Effector memory CD4-positive, alpha-beta T cell (primary cell): ENCODE data around the gene TCAP.

Source experiments
- DNase-seq, 3 donors: peaks; one replicate each; pipeline ENCODE4 v3.0.0-alpha.2; 2020
- H3K27ac ChIP-seq: 2 replicates; pipeline ENCODE4 v1.7.0; 2013; ENCODE audit warnings: mild to moderate bottlenecking, low read length, moderate library complexity; ENCODE audit not compliant: insufficient read depth, poor library complexity, severe bottlenecking
- H3K27me3 ChIP-seq: replicated peaks from 2 replicates; pipeline ENCODE4 v1.7.0; 2013; ENCODE audit warnings: mild to moderate bottlenecking, low read length; ENCODE audit not compliant: insufficient read depth, control insufficient read depth, poor library complexity, severe bottlenecking
- H3K36me3 ChIP-seq: 2 replicates; pipeline ENCODE4 v1.7.0; 2013; ENCODE audit warnings: mild to moderate bottlenecking, low read length, moderate library complexity; ENCODE audit not compliant: control insufficient read depth, insufficient read depth
- H3K4me1 ChIP-seq: 2 replicates; pipeline ENCODE4 v1.7.0; 2013; ENCODE audit warnings: low read length, mild to moderate bottlenecking; ENCODE audit not compliant: control insufficient read depth, insufficient read depth, poor library complexity, severe bottlenecking
- H3K4me3 ChIP-seq: 2 replicates; pipeline ENCODE4 v1.7.0; 2013; ENCODE audit warnings: low read length, low read depth, mild to moderate bottlenecking; ENCODE audit not compliant: insufficient read depth, poor library complexity, severe bottlenecking
- H3K9me3 ChIP-seq: 2 replicates; pipeline ENCODE4 v1.7.0; 2013; ENCODE audit warnings: mild to moderate bottlenecking, low read length, moderate library complexity; ENCODE audit not compliant: control insufficient read depth

TCAP gene

DNA sequence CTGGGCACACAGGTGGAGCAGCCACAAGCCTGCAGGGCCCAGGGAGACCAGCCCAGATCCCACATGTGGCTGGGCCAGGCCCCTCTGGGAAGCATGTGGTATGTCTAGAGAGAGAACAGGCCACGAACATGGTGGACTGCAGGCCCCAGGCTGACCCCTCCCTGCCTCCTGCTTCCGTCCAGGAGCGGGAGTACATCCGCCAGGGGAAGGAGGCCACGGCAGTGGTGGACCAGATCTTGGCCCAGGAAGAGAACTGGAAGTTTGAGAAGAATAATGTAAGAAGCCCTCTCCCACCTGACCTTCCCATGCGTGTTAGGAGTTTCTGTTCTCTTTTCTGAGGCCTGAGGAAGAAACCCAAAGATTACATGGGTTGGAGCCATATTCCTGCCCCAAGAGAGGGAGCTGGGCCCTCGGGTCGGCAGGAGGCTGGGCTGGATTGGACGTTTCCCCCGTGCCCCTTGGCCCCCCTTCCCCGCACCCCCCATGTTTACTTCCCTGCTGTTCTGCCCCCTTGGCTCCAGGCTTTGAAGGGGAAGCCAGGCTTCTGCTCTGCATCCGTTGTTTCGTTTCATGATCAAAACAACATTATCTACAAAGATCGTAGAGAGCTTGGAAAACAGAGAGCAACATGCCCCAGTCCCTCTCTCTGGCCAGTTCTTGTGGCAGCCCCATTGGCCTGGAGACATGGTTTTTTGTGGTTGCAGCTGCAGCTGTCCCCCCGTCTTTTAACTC, 5.7 kb upstream of the TCAP start:
- Histone ChIP-seq H3K4me1 (no peaks in the 10 kb centered on the region), H3K36me3 (peaks cover 58% of the 10 kb centered on the region), H3K27ac (no peak overlapping the region), H3K9me3 (no peaks in the 10 kb centered on the region), H3K4me3 (no peak overlapping the region), H3K27me3 (no peaks in the 10 kb centered on the region)
- DNase-seq: no peak

DNA sequence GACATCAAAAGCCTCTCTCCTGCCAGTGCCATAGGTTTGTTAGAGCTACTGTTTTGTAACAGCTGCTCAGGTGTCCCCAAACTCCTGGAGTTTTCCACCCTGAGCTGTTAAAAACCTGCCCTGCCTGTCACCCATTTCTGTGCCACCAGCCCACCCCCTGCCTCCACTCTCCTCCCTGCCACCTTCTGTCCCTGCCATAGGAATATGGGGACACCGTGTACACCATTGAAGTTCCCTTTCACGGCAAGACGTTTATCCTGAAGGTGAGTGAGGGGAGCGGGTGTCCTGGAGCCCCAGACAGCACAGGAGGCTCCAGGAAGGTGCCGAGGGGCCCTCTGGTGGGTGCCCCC, 5.2 kb upstream of the TCAP start:
- Histone ChIP-seq H3K27ac (no peak overlapping the region), H3K9me3 (no peaks in the 10 kb centered on the region), H3K36me3 (peaks cover 58% of the 10 kb centered on the region), H3K4me3 (no peak overlapping the region), H3K27me3 (no peaks in the 10 kb centered on the region), H3K4me1 (no peaks in the 10 kb centered on the region)
- no peak for DNase-seq

DNA sequence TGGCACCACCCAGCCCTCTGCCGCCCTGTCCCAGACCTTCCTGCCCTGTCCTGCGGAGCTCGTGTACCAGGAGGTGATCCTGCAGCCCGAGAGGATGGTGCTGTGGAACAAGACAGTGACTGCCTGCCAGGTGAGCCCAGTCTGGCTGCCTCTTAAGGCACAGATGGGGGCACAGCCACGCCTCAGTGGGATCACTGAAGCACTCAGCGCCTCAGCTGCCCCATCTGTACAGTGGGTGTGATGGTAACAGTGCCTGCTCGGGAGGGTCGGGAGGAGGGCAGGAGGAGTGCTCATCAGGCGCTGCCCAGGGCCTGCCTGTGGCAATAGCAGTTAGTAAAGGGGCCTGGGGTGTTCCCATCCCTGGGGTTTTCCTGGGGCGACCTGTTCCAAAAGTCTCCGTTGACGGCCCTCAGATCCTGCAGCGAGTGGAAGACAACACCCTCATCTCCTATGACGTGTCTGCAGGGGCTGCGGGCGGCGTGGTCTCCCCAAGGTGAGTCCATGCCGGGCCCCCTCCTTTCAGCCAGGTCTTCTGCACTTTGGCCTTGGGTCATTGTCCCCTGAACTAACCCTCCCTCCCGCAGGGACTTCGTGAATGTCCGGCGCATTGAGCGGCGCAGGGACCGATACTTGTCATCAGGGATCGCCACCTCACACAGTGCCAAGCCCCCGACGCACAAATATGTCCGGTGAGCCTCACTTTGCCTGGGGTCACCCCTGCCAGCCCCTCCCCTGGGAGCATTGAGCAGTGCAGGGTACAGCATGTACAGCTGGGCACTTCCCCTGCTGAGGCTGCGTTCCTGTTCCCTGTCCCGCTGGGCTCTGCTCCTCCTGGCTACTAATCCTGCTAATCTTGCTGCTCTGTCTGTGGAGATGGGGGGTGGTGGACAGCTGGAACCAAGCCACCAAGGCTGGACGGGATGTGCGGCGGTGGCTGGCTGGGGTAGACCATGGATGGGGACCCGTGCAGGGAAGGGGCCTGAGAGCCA, 4.5 kb upstream of the TCAP start:
- no peak overlapping the region for H3K27ac ChIP-seq
- H3K4me3 ChIP-seq: no peak overlapping the region
- H3K27me3 ChIP-seq: no peaks in the 10 kb centered on the region
- H3K4me1 ChIP-seq: no peaks in the 10 kb centered on the region
- peaks cover 58% of the 10 kb centered on the region for H3K36me3 ChIP-seq
- H3K9me3 ChIP-seq: no peaks in the 10 kb centered on the region
- DNase-seq: no peak

DNA sequence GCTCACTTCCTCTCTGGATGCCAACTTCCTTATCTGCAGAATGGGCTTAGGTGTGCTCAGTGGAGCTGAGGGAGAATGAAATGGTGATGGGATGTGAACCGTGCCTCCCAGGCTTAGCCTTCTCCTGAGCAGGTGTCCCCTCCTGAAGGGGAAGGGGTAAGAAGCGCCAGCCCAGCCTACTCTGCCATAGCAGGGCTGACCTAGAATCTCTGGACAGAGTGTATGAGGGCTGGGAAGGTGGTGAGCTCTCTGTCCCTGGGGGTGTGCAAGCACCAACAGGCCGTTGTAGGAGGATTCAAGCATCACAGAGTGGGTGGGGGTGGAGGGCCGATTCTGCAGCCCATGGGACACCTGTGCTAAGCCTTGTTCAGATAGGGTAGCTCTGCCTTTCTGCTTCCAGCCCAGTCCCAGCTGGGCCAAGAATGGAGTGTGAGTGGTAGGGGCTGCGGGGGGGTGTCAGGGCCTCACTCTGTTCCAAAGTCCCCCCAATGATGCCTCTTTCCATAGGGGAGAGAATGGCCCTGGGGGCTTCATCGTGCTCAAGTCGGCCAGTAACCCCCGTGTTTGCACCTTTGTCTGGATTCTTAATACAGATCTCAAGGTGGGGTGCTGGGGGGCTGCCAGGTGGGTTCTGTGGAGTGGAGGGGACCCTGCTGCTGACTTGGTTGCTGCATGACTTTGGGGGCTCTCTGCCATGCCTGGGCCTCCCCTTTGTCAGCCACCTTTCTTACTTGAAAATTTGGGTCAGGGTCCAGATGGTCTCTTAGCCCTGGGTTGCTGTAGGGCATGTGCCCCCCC, 3.2 kb upstream of the TCAP start:
- no peak for DNase-seq
- H3K27ac ChIP-seq: no peak overlapping the region
- H3K4me3 ChIP-seq: no peak overlapping the region
- H3K27me3 ChIP-seq: peaks cover 2% of the 10 kb centered on the region
- peaks cover 49% of the 10 kb centered on the region for H3K36me3 ChIP-seq
- peaks cover under 1% of the 10 kb centered on the region for H3K4me1 ChIP-seq
- H3K9me3 ChIP-seq: no peaks in the 10 kb centered on the region

DNA sequence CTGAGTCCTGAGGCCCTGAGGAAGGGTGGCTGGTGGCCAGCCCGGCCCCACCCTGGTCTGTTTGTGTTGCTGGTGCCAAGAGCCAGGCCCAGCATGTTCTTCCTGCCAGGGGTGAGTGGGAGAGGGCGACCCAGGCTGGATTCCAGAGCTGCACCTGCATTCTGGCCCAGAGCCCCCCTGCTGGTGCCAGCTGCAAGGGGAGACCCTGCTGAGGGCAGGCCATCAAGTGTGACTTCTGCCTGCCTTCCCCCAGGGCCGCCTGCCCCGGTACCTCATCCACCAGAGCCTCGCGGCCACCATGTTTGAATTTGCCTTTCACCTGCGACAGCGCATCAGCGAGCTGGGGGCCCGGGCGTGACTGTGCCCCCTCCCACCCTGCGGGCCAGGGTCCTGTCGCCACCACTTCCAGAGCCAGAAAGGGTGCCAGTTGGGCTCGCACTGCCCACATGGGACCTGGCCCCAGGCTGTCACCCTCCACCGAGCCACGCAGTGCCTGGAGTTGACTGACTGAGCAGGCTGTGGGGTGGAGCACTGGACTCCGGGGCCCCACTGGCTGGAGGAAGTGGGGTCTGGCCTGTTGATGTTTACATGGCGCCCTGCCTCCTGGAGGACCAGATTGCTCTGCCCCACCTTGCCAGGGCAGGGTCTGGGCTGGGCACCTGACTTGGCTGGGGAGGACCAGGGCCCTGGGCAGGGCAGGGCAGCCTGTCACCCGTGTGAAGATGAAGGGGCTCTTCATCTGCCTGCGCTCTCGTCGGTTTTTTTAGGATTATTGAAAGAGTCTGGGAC, 2.4 kb upstream of the TCAP start:
- no peak overlapping the region for H3K27ac ChIP-seq
- H3K4me1 ChIP-seq: peaks cover 8% of the 10 kb centered on the region
- no peaks in the 10 kb centered on the region for H3K9me3 ChIP-seq
- H3K27me3 ChIP-seq: peaks cover 2% of the 10 kb centered on the region
- no peak overlapping the region for H3K4me3 ChIP-seq
- no peak for DNase-seq
- H3K36me3 ChIP-seq: peaks cover 47% of the 10 kb centered on the region

DNA sequence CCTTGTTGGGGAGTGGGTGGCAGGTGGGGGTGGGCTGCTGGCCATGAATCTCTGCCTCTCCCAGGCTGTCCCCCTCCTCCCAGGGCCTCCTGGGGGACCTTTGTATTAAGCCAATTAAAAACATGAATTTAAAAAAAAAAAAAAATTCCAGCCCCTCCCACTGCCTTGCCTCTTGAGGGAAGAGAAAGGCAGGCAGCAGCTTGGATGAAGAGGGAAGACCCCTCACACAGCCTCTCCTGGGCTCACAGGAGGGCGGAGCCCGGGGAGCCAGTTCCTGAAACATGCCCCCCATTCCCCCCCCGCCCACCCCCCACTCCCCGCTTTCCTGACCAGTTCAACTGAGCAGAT, 1.8 kb upstream of the TCAP start:
- peaks cover 13% of the 10 kb centered on the region for H3K4me1 ChIP-seq
- peaks cover 42% of the 10 kb centered on the region for H3K36me3 ChIP-seq
- no peak overlapping the region for H3K4me3 ChIP-seq
- H3K27ac ChIP-seq: no peak overlapping the region
- H3K27me3 ChIP-seq: peaks cover 2% of the 10 kb centered on the region
- no peaks in the 10 kb centered on the region for H3K9me3 ChIP-seq
- no peak for DNase-seq

DNA sequence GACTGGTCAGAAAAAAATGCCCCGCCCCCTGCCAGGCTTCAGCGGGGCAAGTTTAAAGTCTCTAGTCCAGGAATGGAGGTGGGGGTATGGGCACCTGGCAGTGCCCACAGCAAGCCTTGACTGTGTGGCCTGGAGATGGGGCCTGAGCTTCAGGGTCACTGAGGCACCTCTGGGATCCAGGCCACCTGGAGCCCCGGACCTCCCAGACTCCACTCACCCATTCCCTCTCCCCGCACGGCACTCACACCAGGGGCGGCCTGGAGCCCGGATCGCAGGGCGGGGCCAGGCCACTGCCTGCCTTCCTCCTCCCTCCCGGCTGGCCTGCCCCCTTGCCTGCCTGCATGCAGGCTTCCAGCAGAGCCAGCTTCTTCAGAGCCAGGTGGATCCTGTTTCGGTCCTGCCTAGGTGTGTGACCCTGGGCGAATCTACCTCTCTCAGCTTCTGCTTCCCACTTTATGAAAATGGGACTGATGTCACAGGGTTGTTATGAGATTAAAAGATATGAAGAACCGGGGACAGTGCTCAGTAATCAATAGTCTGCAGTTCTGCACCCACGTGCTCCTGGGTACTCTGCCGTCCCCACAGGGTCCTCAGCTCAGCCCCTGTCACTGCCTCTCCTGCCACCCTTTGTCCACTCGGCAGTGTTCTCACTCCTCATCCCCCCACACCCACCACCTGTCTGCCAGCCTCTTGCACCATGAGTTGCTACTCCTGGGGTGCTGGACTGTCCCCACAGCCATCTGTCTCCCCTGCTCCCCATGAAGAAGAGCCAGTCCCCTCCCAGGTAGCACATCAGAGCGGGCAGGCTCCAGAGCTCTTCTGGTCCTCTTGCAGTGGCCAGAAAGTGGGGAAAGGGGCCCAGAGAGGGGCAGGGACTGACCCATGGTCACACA, 1.2 kb upstream of the TCAP start:
- peaks cover 2% of the 10 kb centered on the region for H3K27me3 ChIP-seq
- H3K4me3 ChIP-seq: no peak overlapping the region
- H3K36me3 ChIP-seq: peaks cover 36% of the 10 kb centered on the region
- H3K9me3 ChIP-seq: no peaks in the 10 kb centered on the region
- peaks cover 17% of the 10 kb centered on the region for H3K4me1 ChIP-seq
- no peak for DNase-seq
- H3K27ac ChIP-seq: no peak overlapping the region

DNA sequence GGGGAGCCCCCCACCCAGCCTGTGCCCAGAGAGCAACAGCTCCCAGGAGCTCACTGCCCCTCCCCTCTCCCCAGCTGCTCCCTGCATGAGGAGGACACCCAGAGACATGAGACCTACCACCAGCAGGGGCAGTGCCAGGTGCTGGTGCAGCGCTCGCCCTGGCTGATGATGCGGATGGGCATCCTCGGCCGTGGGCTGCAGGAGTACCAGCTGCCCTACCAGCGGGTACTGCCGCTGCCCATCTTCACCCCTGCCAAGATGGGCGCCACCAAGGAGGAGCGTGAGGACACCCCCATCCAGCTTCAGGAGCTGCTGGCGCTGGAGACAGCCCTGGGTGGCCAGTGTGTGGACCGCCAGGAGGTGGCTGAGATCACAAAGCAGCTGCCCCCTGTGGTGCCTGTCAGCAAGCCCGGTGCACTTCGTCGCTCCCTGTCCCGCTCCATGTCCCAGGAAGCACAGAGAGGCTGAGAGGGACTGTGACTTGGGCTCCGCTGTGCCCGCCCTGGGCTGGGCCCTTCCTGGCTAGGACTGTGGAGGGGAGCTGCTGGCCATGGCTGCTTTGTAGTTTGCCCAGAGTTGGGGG, 584 bp downstream of the TCAP start:
- Histone ChIP-seq H3K27ac (no peak overlapping the region), H3K27me3 (peaks cover 9% of the 10 kb centered on the region), H3K4me1 (peaks cover 17% of the 10 kb centered on the region), H3K4me3 (no peak overlapping the region), H3K36me3 (peaks cover 22% of the 10 kb centered on the region), H3K9me3 (no peaks in the 10 kb centered on the region)
- no peak for DNase-seq
